IMR-90 (cell line): ENCODE measurements around the gene BLNK. TPM values are rescaled to one million over a fixed set of nuclear protein-coding genes. Genes with fewer than 3 reads are reported as not detected.

Experiments
- ATAC-seq: fragments of 200-7000 bp; cut with Tn5 transposase; 2 replicates; pipeline ENCODE4 v1.9.1; 2020; ENCODE audit warnings: low read depth, mild to moderate bottlenecking, moderate library complexity
- BruUV-seq: library from RNA; stranded (reverse); fragments of 400-500 nt; replicated peaks from 2 replicates; lab custom pipeline; 2021; lab: Mats Ljungman, UMichigan
- CTCF ChIA-PET: fragments of 300-600 bp; formaldehyde crosslinking; extraction: SDS; loops from one replicate; lab custom pipeline; 2021; ENCODE audit warnings: antibody characterized with exemption; lab: Yijun Ruan, JAX
- POLR2A ChIA-PET: fragments of 300-600 bp; sonication (Branson Sonifier 250); formaldehyde crosslinking; loops from one replicate; lab custom pipeline; 2022; ENCODE audit warnings: antibody characterized with exemption; ENCODE audit not compliant: unreplicated experiment; lab: Charles Lee
- DNase-seq: peaks from one replicate; pipeline ENCODE4 v3.0.0; 2013
- H2AFZ ChIP-seq: replicated peaks from 2 replicates; pipeline ENCODE3; 2013; ENCODE audit warnings: low read length, mild to moderate bottlenecking; ENCODE audit not compliant: poor library complexity
- H2AK5ac ChIP-seq: 2 replicates; pipeline ENCODE4 v1.6.1; 2013; ENCODE audit warnings: low read depth, low read length, inconsistent platforms
- H2AK9ac ChIP-seq: replicated peaks from 2 replicates; pipeline ENCODE3; 2013; ENCODE audit warnings: mild to moderate bottlenecking, low read depth, low read length, moderate library complexity; ENCODE audit not compliant: poor library complexity
- H2BK120ac ChIP-seq: 2 replicates; pipeline ENCODE4 v1.6.1; 2013; ENCODE audit warnings: low read depth, low read length, inconsistent platforms
- H2BK15ac ChIP-seq: 3 replicates; pipeline ENCODE4 v1.6.1; 2013; ENCODE audit warnings: low read depth, low read length, inconsistent platforms
- H2BK20ac ChIP-seq: 2 replicates; pipeline ENCODE4 v1.6.1; 2013; ENCODE audit warnings: low read depth, mild to moderate bottlenecking, inconsistent platforms, low read length, moderate library complexity
- H2BK5ac ChIP-seq: 2 replicates; pipeline ENCODE4 v1.6.1; 2013; ENCODE audit warnings: mild to moderate bottlenecking, low read depth, low read length, inconsistent platforms; ENCODE audit not compliant: poor library complexity, severe bottlenecking
- H3K14ac ChIP-seq: replicated peaks from 2 replicates; pipeline ENCODE4 v1.6.1; 2013; ENCODE audit warnings: low read depth, low read length, inconsistent platforms
- H3K18ac ChIP-seq: 2 replicates; pipeline ENCODE4 v1.6.1; 2013; ENCODE audit warnings: low read depth, low read length, control low read depth
- H3K23ac ChIP-seq: 2 replicates; pipeline ENCODE4 v1.6.1; 2013; ENCODE audit warnings: low read depth, low read length, inconsistent platforms
- H3K27ac ChIP-seq: 2 replicates; pipeline ENCODE4 v1.5.1; 2013; ENCODE audit warnings: mild to moderate bottlenecking, control low read depth, low read length; ENCODE audit not compliant: insufficient read depth
- H3K27me3 ChIP-seq: 2 replicates; pipeline ENCODE4 v1.6.1; 2013; ENCODE audit warnings: low read length; ENCODE audit not compliant: control insufficient read depth, insufficient read depth
- H3K36me3 ChIP-seq: 2 replicates; pipeline ENCODE4 v1.6.1; 2013; ENCODE audit warnings: low read length, mixed read lengths; ENCODE audit not compliant: control insufficient read depth, insufficient read depth
- H3K4ac ChIP-seq: 2 replicates; pipeline ENCODE4 v1.6.1; 2013; ENCODE audit warnings: low read depth, low read length, inconsistent platforms
- H3K4me1 ChIP-seq: 2 replicates; pipeline ENCODE4 v1.6.1; 2013; ENCODE audit warnings: low read length, mixed read lengths; ENCODE audit not compliant: control insufficient read depth, insufficient read depth
- H3K4me2 ChIP-seq: 2 replicates; pipeline ENCODE4 v1.6.1; 2013; ENCODE audit warnings: low read depth, mild to moderate bottlenecking, control low read depth, low read length, moderate library complexity
- H3K4me3 ChIP-seq: 2 replicates; pipeline ENCODE4 v1.5.1; 2013; ENCODE audit warnings: low read depth, mild to moderate bottlenecking, control low read depth, low read length, moderate library complexity; ENCODE audit not compliant: insufficient read depth
- H3K56ac ChIP-seq: 2 replicates; pipeline ENCODE4 v1.6.1; 2013; ENCODE audit warnings: low read length, inconsistent platforms; ENCODE audit not compliant: insufficient read depth; ENCODE audit errors: extremely low read depth
- H3K79me1 ChIP-seq, 2 experiments: 2 replicates each; pipeline ENCODE4 v1.6.1; 2013; ENCODE audit warnings: low read length in 2 of 2, inconsistent platforms in 1 of 2, low read depth in 1 of 2
- H3K9ac ChIP-seq: 2 replicates; pipeline ENCODE4 v1.6.1; 2013; ENCODE audit warnings: low read depth, low read length, control low read depth
- H3K9me1 ChIP-seq: 2 replicates; pipeline ENCODE4 v1.6.1; 2013; ENCODE audit warnings: low read length, inconsistent platforms; ENCODE audit not compliant: insufficient read depth
- H3K9me3 ChIP-seq: 2 replicates; pipeline ENCODE4 v1.6.1; 2013; ENCODE audit warnings: low read length; ENCODE audit not compliant: control insufficient read depth, insufficient read depth
- H4K20me1 ChIP-seq: 2 replicates; pipeline ENCODE4 v1.6.1; 2013; ENCODE audit warnings: low read length, inconsistent platforms; ENCODE audit not compliant: insufficient read depth
- H4K5ac ChIP-seq: 2 replicates; pipeline ENCODE4 v1.6.1; 2013; ENCODE audit warnings: mild to moderate bottlenecking, low read depth, low read length, control low read depth
- H4K8ac ChIP-seq, 2 experiments: 2 replicates each; pipeline ENCODE4 v1.6.1; 2013; ENCODE audit warnings: low read depth in 2 of 2, low read length in 2 of 2, control low read depth in 1 of 2, inconsistent platforms in 1 of 2
- H4K91ac ChIP-seq: 2 replicates; pipeline ENCODE4 v1.6.1; 2013; ENCODE audit warnings: low read depth, low read length, inconsistent platforms; ENCODE audit not compliant: insufficient read depth
- CEBPB ChIP-seq: IDR thresholded peaks from 2 replicates; pipeline ENCODE4 v1.6.1; 2012; ENCODE audit warnings: low read depth, low read length, improper control_type of control experiment
- CTCF ChIP-seq: conservative IDR thresholded peaks from 2 replicates; pipeline ENCODE4 v1.5.1; 2012; ENCODE audit warnings: mild to moderate bottlenecking, low read depth, low read length, improper control_type of control experiment
- RCOR1 ChIP-seq: IDR thresholded peaks from 2 replicates; pipeline ENCODE4 v1.6.1; 2012; ENCODE audit warnings: mild to moderate bottlenecking, low read length, improper control_type of control experiment; ENCODE audit not compliant: insufficient replicate concordance
- WGBS, 2 experiments: methylation state at CpG; one replicate each; pipeline versions ENCODE4 v1.1.5 to v1.1.7; 2013; ENCODE audit warnings: missing lambda C conversion rate in 2 of 2; ENCODE audit not compliant: insufficient read length in 1 of 2; ENCODE audit errors: extremely low coverage in 2 of 2; 5-methylcytosine and 5-hydroxymethylcytosine counted together
- dilution Hi-C: fragments of 300-500 bp; cut with HindIII; formaldehyde crosslinking; loops from one replicate; pipeline ENCODE4 v1.14.3; 2018; ENCODE audit warnings: low sequenced_read_pairs; ENCODE audit not compliant: unreplicated experiment
- in situ Hi-C: fragments of 300-500 bp; cut with MboI; formaldehyde crosslinking; loops from 3 replicates; pipeline ENCODE4 v1.14.3; 2019; ENCODE audit warnings: low sequenced_read_pairs, inconsistent platforms, mixed read lengths
- intact Hi-C: fragments of 100-400 bp; cut with micrococcal nuclease; formaldehyde crosslinking; loops from 2 replicates; pipeline ENCODE4 v1.10.0; 2022
- polyA plus RNA-seq, 3 experiments: library from polyadenylated mRNA; depleted of rRNA; stranded (reverse); fragments of >200 nt; gene quantifications; 2 replicates each; pipeline ENCODE4 v1.2.3, GENCODE V29; 2012; ENCODE audit warnings: low replicate concordance in 1 of 3
- total RNA-seq: library from RNA; depleted of rRNA; stranded (reverse); fragments of >200 nt; gene quantifications from 2 replicates; pipeline ENCODE4 v1.2.3, GENCODE V29; 2012

The BLNK gene
- total and polyA plus RNA-seq, 2 of the 4 experiments (the other 2 are of a cell fraction) = not detected

DNA sequence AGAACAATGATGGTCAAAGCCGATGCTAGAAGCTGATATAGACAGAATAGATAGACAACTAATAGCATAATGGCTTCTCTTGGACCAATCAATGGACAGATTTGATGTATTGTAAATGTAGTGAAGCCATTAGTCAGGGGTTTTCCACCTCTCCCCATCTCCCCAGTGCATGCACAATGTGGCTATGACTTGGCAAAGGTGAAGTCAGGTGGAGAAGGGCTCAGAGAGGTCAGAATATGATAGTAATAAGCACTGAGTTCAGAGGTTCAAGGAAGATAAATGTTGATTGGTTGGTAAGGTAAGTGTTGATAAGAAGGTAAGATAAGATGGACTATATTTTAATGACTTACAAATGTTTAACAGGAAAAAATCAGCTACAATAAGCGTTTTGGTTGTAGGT, 28.5 kb downstream of the BLNK start:
- POLR2A ChIA-PET = no interaction called here

More for the DNA sequence above, 28.5 kb downstream of the BLNK start:
- CTCF ChIA-PET = no interaction called here
- no peak for ATAC-seq
- H3K4me3 ChIP-seq = no peak overlapping the region
- no peak overlapping the region for H3K56ac ChIP-seq
- H3K4me2 ChIP-seq = no peak overlapping the region
- H4K20me1 ChIP-seq = no peaks in the 10 kb centered on the region
- no peak overlapping the region for H2BK20ac ChIP-seq
- H3K9ac ChIP-seq = no peak overlapping the region
- dilution Hi-C loops (no loop called here), intact Hi-C loops (no loop called here), in situ Hi-C loops (no loop called here)
- no peak overlapping the region for H3K14ac ChIP-seq
- no peak overlapping the region for H4K5ac ChIP-seq
- BruUV-seq = no TSS peak
- no peak overlapping the region for H3K23ac ChIP-seq
- H3K4ac ChIP-seq = no peak overlapping the region
- DNase-seq = no peak
- no peak overlapping the region for H2BK5ac ChIP-seq
- H2AK5ac ChIP-seq = no peak overlapping the region
- H2AFZ ChIP-seq = no peak overlapping the region
- no peak overlapping the region for H3K18ac ChIP-seq
- no peak overlapping the region for H2BK15ac ChIP-seq
- no peaks in the 10 kb centered on the region for H3K9me3 ChIP-seq
- H4K91ac ChIP-seq = no peak overlapping the region
- TF ChIP-seq RCOR1 = no peak
- no peak for TF ChIP-seq CEBPB
- no peak for TF ChIP-seq CTCF
- no CpG with 5 or more reads among the region's 2 CpGs for WGBS, 2 experiments
- no peak overlapping the region for H3K27ac ChIP-seq
- H3K4me1 ChIP-seq = no peaks in the 10 kb centered on the region
- H2BK120ac ChIP-seq = no peak overlapping the region
- no peaks in the 10 kb centered on the region for H3K27me3 ChIP-seq
- no peak overlapping the region for H2AK9ac ChIP-seq
- no peak overlapping the region for H4K8ac ChIP-seq
- H3K36me3 ChIP-seq = no peaks in the 10 kb centered on the region
- H3K9me1 ChIP-seq = no peaks in the 10 kb centered on the region
- H3K79me1 ChIP-seq = no peaks in the 10 kb centered on the region
